ENCODE measurements around the gene SIPA1L3.
"Not testable (repeated sequence)": the region's sequence is repeated elsewhere in the genome, so short reads cannot be mapped to it uniquely, and the experiment has no call there.

GRCh38 chr19:38071054-38071453, 164.0 kb downstream of the SIPA1L3 start:
- TF ChIP-seq CTCF (IDR thresholded peaks at IDR 0.05; ENCODE audit: low read length); EZH2 (IDR thresholded peaks at IDR 0.05; ENCODE audit: borderline replicate concordance, low read length): not testable (repeated sequence)

Measured in OCI-LY1 (cell line).